GM12801 (cell line): ENCODE data around the gene DNAH9.

Source experiments
- TF ChIP-seq, protein P1 (sequence below): IDR thresholded peaks from one replicate; pipeline ENCODE4 v1.5.1; 2011; ENCODE audit warnings: control low read depth; ENCODE audit not compliant: insufficient read length; ENCODE audit errors: extremely low read depth

The DNAH9 gene

DNA sequence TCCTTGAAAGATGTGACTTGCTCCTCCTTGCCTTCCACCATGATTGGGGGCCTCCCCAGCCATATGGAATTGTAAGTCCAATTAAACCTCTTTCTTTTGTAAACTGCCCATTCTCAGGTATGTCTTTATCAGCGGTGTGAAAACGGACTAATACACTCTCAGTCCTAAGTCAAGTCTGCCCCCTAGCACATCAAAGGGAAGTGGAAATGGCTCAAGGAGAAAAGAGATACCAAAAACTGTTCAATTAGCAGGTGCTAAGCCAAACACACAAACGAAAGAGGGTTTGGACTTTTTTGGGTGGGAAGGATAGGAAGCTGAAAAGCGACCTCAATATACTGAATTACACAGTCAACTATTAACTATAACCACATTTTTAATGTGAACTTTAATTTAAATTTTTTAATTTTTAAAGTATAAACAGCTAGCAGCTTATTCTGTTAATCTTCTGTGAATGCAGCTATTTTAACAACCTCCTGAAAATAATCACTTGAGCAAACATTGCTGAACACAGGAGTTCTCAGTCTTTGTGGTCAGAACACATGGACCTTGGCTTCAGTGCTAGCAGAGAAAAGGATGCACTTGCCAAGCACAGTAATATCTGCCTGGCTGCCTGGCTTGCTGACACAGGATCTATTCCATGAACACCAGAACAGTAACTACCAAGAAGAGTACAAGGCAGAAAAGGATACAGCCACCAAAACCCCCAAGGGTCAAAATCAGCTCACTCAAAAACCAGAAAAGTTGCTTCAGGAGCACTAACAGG lies 388.1 kb downstream of the DNAH9 start:
- TF ChIP-seq, protein P1, sequence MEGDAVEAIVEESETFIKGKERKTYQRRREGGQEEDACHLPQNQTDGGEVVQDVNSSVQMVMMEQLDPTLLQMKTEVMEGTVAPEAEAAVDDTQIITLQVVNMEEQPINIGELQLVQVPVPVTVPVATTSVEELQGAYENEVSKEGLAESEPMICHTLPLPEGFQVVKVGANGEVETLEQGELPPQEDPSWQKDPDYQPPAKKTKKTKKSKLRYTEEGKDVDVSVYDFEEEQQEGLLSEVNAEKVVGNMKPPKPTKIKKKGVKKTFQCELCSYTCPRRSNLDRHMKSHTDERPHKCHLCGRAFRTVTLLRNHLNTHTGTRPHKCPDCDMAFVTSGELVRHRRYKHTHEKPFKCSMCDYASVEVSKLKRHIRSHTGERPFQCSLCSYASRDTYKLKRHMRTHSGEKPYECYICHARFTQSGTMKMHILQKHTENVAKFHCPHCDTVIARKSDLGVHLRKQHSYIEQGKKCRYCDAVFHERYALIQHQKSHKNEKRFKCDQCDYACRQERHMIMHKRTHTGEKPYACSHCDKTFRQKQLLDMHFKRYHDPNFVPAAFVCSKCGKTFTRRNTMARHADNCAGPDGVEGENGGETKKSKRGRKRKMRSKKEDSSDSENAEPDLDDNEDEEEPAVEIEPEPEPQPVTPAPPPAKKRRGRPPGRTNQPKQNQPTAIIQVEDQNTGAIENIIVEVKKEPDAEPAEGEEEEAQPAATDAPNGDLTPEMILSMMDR, result no peak

DNA sequence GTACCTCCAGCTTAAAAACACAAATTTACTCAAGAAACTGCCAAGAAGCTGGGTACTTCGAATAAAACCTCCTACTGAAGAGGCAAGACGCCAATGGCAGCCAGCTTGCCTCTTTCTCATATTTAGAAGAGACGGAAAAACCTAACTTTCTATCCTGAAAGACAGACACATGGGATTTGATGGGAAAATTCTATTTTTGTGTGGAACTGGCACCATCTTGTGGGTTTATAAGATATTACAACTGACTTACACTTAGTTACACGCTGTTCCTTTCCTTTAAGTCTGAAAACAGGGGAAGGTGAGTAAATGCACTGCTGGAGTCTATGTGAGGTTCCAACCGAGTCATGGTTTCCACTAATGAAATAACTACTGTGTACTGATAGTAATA lies 388.7 kb downstream of the DNAH9 start:
- TF ChIP-seq, protein P1, result no peak

DNA sequence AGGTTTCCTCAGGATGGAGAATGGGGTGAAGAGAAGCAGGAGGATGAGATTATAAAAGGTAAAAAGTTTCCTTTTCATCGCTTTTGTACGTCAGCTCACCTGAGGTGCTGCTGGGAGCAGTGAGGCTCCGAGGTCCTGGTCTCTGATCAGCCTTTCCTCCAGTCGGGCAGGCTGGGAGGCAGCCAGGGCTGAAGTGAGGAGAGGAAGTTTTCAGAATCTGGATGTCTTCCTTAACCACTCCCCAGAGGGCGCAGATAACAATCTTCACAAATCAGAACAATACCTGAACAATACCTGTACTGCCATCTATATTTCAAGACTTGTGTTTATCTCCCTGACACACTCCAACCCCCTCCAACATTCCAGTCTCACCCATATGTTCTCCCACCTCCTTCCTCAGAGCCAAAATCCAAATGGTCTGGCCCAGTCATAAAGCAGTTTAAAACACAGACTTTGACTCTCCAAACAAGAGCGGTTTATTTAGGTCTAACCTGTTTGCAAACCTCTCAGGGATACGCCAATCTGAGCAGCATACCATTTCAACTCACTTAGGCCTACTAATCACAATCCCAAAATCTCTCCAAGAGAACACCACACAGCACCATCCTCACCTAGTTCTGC lies 392.2 kb downstream of the DNAH9 start:
- TF ChIP-seq, protein P1, result no peak

DNA sequence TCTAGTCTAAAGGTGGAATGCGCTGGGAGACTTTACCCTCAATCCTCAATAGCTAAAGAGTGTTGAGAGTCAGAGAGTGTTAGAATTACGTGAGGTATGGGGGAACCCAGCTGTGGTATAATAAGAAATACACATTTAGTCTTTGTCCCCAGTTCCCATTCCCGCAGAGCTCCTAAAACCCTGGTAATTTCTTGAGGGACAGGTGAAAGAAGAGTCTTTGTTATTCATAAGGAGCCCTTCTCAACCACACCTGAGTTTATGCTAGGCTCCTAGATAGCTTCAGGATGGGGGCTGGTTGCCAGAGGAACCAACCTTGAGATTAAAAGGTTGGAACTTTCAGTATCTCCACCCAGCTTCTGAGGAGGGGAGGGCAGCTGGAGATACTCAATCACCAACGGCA lies 393.2 kb downstream of the DNAH9 start:
- TF ChIP-seq, protein P1, result no peak

DNA sequence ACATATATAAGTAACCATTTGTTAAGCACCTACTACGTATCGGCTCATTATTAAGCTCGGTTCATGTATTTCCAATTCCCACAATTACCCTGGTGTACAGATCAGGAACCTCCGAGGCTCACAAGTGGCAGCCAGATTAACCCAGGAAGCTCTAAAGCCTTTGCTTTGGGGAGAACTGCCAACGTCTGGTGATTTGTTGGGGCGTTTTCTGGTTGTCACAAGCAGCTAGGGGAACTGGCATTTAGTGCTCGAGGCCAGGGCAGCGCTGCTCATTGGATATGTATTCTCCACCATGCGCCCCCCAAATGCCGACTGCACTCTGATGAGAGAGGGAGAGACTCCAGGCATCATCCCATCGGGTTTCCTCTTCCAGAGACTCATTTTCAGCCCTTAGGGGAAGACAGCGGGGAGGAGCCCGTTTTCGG lies 398.5 kb downstream of the DNAH9 start:
- TF ChIP-seq, protein P1, result no peak

DNA sequence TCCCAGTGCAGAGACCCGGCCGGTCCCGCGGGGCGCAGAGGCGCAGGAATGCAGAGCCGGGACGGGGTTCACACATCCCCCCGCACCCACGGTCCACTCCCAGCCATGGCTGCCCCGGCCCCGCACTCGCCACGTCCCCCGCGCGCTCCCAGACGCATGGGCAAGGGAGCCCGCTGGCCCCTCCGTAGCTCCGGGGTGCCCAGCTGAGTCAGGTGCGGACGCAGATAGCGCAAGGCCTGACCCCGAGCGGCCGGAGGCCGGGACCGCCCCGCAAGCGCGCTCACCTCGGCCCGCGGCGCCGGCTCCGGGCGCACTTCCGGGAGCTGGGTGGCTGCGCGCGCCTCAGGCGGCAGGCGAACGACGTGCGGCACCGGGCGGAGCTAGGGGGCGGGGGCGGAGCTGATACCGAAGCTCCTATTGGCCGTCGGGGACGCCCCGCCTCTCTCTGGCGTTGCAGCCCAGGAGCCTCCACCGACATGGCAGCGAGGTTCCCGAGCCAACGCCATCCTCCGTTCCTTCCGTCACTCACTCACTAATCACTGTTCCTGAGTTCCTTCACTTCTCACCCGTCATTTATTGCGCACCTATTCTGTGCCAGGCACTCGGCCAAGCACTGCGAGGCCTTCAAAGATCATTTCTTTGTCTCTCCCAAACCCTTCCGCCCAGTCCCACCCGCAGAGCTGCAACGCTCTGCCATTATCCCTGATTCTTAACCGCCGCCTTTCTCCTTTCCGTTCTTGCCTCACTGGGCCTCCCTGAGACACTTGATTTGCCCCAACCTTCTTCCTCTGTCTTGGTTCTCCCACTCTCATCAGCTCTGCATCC lies 399.1 kb downstream of the DNAH9 start, which contains the start of gene ZNF18:
Gene ZNF18, minus strand, starts transcription at position 329 of the 825 bp plus-strand sequence. CDS start 4,646 bp downstream, outside the sequence.
- TF ChIP-seq, protein P1, result no peak

DNA sequence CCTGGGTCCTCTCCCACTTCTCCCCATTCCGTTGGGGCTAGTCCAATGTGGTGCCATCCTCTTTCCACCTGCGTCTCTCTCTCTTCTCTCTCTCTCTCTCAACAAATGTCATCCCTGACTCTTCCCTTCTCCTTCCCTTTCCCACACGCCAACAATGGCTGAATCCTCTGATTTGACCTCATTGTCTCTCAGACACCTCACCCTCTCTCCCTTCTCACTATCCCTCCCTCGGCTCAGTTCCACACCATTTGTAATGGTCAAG lies 399.6 kb downstream of the DNAH9 start:
- TF ChIP-seq, protein P1, result no peak
